H9 (cell line): Measurements from ENCODE around the gene TDO2. TPM values are rescaled to one million over a fixed set of nuclear protein-coding genes. Genes with fewer than 3 reads are reported as not detected.

Experiments used
- DNase-seq: peaks from one replicate; pipeline ENCODE4 v3.0.0-alpha.2; 2017
- H2AFZ ChIP-seq: one replicate; pipeline ENCODE4 v1.6.1; 2013; ENCODE audit warnings: mild to moderate bottlenecking, low read length, control low read depth, moderate library complexity
- H2AK5ac ChIP-seq: 2 replicates; pipeline ENCODE4 v1.6.1; 2013; ENCODE audit warnings: low read length, control low read depth, mixed read lengths; ENCODE audit not compliant: insufficient read length
- H2BK120ac ChIP-seq: one replicate; pipeline ENCODE4 v1.6.1; 2013; ENCODE audit warnings: low read depth, mild to moderate bottlenecking, low read length, control low read depth, inconsistent platforms; ENCODE audit not compliant: poor library complexity, severe bottlenecking
- H2BK12ac ChIP-seq: 2 replicates; pipeline ENCODE4 v1.6.1; 2013; ENCODE audit warnings: low read length, control low read depth, mixed read lengths, low read depth; ENCODE audit not compliant: insufficient read length
- H2BK15ac ChIP-seq: 2 replicates; pipeline ENCODE4 v1.6.1; 2013; ENCODE audit warnings: low read depth, low read length, control low read depth
- H2BK20ac ChIP-seq: one replicate; pipeline ENCODE4 v1.6.1; 2013; ENCODE audit warnings: low read depth, mild to moderate bottlenecking, low read length, control low read depth, inconsistent platforms; ENCODE audit not compliant: poor library complexity, severe bottlenecking
- H2BK5ac ChIP-seq: 2 replicates; pipeline ENCODE4 v1.6.1; 2013; ENCODE audit warnings: low read length, control low read depth, mixed read lengths; ENCODE audit not compliant: insufficient read length
- H3K14ac ChIP-seq: 2 replicates; pipeline ENCODE4 v1.6.1; 2013; ENCODE audit warnings: low read length, control low read depth; ENCODE audit not compliant: insufficient read depth
- H3K18ac ChIP-seq: 2 replicates; pipeline ENCODE4 v1.6.1; 2013; ENCODE audit warnings: low read depth, mild to moderate bottlenecking, mixed read lengths, low read length, control low read depth; ENCODE audit not compliant: insufficient read length
- H3K23ac ChIP-seq: 2 replicates; pipeline ENCODE4 v1.6.1; 2013; ENCODE audit warnings: low read length, control low read depth, mixed read lengths, low read depth; ENCODE audit not compliant: insufficient read length
- H3K23me2 ChIP-seq: 2 replicates; pipeline ENCODE4 v1.6.1; 2013; ENCODE audit warnings: low read depth, mild to moderate bottlenecking, mixed read lengths, low read length, control low read depth; ENCODE audit not compliant: insufficient read length, poor library complexity, severe bottlenecking
- H3K27ac ChIP-seq: 2 replicates; pipeline ENCODE4 v1.5.1; 2013; ENCODE audit warnings: low read length, control low read depth, mixed read lengths, low read depth; ENCODE audit not compliant: insufficient read length
- H3K27me3 ChIP-seq: 2 replicates; pipeline ENCODE4 v1.6.1; 2013; ENCODE audit warnings: low read length, control low read depth, inconsistent platforms; ENCODE audit not compliant: insufficient read depth
- H3K4ac ChIP-seq: 2 replicates; pipeline ENCODE4 v1.6.1; 2013; ENCODE audit warnings: low read depth, mild to moderate bottlenecking, control low read depth, inconsistent platforms, low read length, moderate library complexity
- H3K4me1 ChIP-seq: 2 replicates; pipeline ENCODE4 v1.6.1; 2013; ENCODE audit warnings: low read length, control low read depth, inconsistent platforms; ENCODE audit not compliant: insufficient read depth
- H3K4me2 ChIP-seq: 2 replicates; pipeline ENCODE4 v1.6.1; 2013; ENCODE audit warnings: low read length, control low read depth, mixed read lengths; ENCODE audit not compliant: insufficient read length, insufficient read depth
- H3K56ac ChIP-seq: 2 replicates; pipeline ENCODE4 v1.6.1; 2013; ENCODE audit warnings: low read depth, mild to moderate bottlenecking, mixed read lengths, low read length, control low read depth; ENCODE audit not compliant: insufficient read length
- H3K79me1 ChIP-seq: 2 replicates; pipeline ENCODE4 v1.6.1; 2013; ENCODE audit warnings: low read depth, mild to moderate bottlenecking, moderate library complexity, low read length, control low read depth, inconsistent platforms; ENCODE audit not compliant: insufficient read depth, poor library complexity, severe bottlenecking
- H3K79me2 ChIP-seq: 2 replicates; pipeline ENCODE4 v1.6.1; 2013; ENCODE audit warnings: low read length, control low read depth, inconsistent platforms; ENCODE audit not compliant: insufficient read depth
- H3K9ac ChIP-seq: 2 replicates; pipeline ENCODE4 v1.6.1; 2013; ENCODE audit warnings: low read length, control low read depth, mixed read lengths; ENCODE audit not compliant: insufficient read length; ENCODE audit errors: extremely low read depth
- H3K9me3 ChIP-seq: one replicate; pipeline ENCODE4 v1.6.1; 2013; ENCODE audit warnings: low read depth, low read length, inconsistent platforms; ENCODE audit not compliant: control insufficient read depth
- H3T11ph ChIP-seq: one replicate; pipeline ENCODE4 v1.6.1; 2013; ENCODE audit warnings: mild to moderate bottlenecking, low read length, control low read depth, inconsistent platforms
- H4K20me1 ChIP-seq: one replicate; pipeline ENCODE4 v1.6.1; 2013; ENCODE audit not compliant: control insufficient read depth, insufficient read length, insufficient read depth
- H4K5ac ChIP-seq: 2 replicates; pipeline ENCODE4 v1.6.1; 2013; ENCODE audit warnings: low read depth, mild to moderate bottlenecking, mixed read lengths, low read length, control low read depth; ENCODE audit not compliant: insufficient read length
- H4K8ac ChIP-seq: replicated peaks from 2 replicates; pipeline ENCODE4 v1.6.1; 2013; ENCODE audit warnings: low read length, control low read depth, mixed read lengths, low read depth; ENCODE audit not compliant: insufficient read length
- H4K91ac ChIP-seq: 2 replicates; pipeline ENCODE4 v1.6.1; 2013; ENCODE audit warnings: low read depth, mild to moderate bottlenecking, moderate library complexity, mixed read lengths, low read length, control low read depth; ENCODE audit not compliant: insufficient read length
- H3K27ac Mint-ChIP-seq, 3 experiments: 2 replicates in 2 of 3; 3 replicates in 1 of 3; pipeline ENCODE4 v1.8.0; 2020 to 2021; ENCODE audit warnings: mixed read lengths in 3 of 3, mild to moderate bottlenecking in 1 of 3, moderate library complexity in 1 of 3
- H3K27me3 Mint-ChIP-seq: 2 replicates; pipeline ENCODE4 v1.8.0; 2021; ENCODE audit warnings: low read depth, mild to moderate bottlenecking, moderate library complexity, mixed read lengths
- H3K36me3 Mint-ChIP-seq, 3 experiments: 2 replicates in 2 of 3; 3 replicates in 1 of 3; pipeline ENCODE4 v1.8.0; 2020 to 2021; ENCODE audit warnings: low read depth in 3 of 3, mixed read lengths in 3 of 3; ENCODE audit not compliant: insufficient read depth in 1 of 3
- H3K4me1 Mint-ChIP-seq, 2 experiments: 2 replicates each; pipeline ENCODE4 v1.8.0; 2020; ENCODE audit warnings: mixed read lengths in 2 of 2
- H3K4me3 Mint-ChIP-seq, 2 experiments: 2 replicates in 1 of 2; 3 replicates in 1 of 2; pipeline ENCODE4 v1.8.0; 2020 to 2021; ENCODE audit warnings: mild to moderate bottlenecking in 2 of 2, mixed read lengths in 2 of 2, moderate library complexity in 1 of 2
- H3K9me3 Mint-ChIP-seq, 2 experiments: 2 replicates in 1 of 2; 3 replicates in 1 of 2; pipeline ENCODE4 v1.8.0; 2020; ENCODE audit warnings: mild to moderate bottlenecking in 2 of 2, mixed read lengths in 2 of 2, moderate library complexity in 1 of 2
- WGBS: extraction: QIAGEN DNeasy Blood & Tissue Kit; methylation state at CpG from one replicate; pipeline ENCODE4 v1.1.7; 2013; ENCODE audit warnings: missing lambda C conversion rate, low lambda C conversion rate, mixed read lengths; ENCODE audit not compliant: insufficient read length; ENCODE audit errors: extremely low coverage; 5-methylcytosine and 5-hydroxymethylcytosine counted together
- total RNA-seq: library from RNA; stranded (reverse); gene quantifications from 2 replicates; pipeline ENCODE4 v1.2.1, GENCODE V29; 2021
- TF ChIP-seq, protein P1 (sequence below): fragments of 200-600 bp; sonication (generic); conservative IDR thresholded peaks from 3 replicates; pipeline ENCODE4 v1.8.0; 2021; ENCODE audit warnings: antibody characterized with exemption, mild to moderate bottlenecking

TDO2 gene
- total RNA-seq, 1 experiment from 2014 or later = not detected

DNA sequence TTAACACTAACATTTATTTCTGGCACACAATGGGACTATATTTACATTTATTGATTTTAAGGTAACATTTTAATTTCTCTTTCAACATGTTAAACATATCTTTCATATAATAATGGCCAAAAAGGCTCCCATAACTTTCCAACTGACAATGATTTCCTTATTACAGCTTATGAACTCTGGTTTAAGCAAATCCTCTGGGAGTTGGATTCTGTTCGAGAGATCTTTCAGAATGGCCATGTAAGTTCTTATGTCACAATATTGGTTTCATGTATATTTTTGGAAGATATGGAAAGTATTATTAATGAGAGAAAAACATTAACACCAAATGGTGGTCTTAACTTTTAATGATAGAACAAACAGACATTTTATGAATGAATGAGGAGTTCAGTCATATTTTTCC lies 4.1 kb downstream of the TDO2 start:
- no peak overlapping the region for H3K27ac ChIP-seq
- H4K91ac ChIP-seq = no peak overlapping the region
- H3T11ph ChIP-seq = no peak overlapping the region
- peaks cover 5 to 11% of the 10 kb centered on the region in 2 experiments; a peak in 3 of 4 replicates for H3K4me1 Mint-ChIP-seq
- H3K14ac ChIP-seq = no peak overlapping the region
- WGBS = no CpG with 5 or more reads among the region's 1 CpG
- H2BK20ac ChIP-seq = no peak overlapping the region
- TF ChIP-seq, protein P1, sequence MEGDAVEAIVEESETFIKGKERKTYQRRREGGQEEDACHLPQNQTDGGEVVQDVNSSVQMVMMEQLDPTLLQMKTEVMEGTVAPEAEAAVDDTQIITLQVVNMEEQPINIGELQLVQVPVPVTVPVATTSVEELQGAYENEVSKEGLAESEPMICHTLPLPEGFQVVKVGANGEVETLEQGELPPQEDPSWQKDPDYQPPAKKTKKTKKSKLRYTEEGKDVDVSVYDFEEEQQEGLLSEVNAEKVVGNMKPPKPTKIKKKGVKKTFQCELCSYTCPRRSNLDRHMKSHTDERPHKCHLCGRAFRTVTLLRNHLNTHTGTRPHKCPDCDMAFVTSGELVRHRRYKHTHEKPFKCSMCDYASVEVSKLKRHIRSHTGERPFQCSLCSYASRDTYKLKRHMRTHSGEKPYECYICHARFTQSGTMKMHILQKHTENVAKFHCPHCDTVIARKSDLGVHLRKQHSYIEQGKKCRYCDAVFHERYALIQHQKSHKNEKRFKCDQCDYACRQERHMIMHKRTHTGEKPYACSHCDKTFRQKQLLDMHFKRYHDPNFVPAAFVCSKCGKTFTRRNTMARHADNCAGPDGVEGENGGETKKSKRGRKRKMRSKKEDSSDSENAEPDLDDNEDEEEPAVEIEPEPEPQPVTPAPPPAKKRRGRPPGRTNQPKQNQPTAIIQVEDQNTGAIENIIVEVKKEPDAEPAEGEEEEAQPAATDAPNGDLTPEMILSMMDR = no peak
- H2BK12ac ChIP-seq = no peak overlapping the region
- H2BK120ac ChIP-seq = no peak overlapping the region
- no peak overlapping the region for H3K56ac ChIP-seq
- H3K79me2 ChIP-seq = no peaks in the 10 kb centered on the region
- H3K27me3 Mint-ChIP-seq = no peaks in the 10 kb centered on the region
- H3K23me2 ChIP-seq = no peaks in the 10 kb centered on the region
- H3K4me1 ChIP-seq = no peaks in the 10 kb centered on the region
- no peaks in the 10 kb centered on the region for H3K27me3 ChIP-seq
- H2BK5ac ChIP-seq = no peak overlapping the region
- DNase-seq = no peak
- H3K23ac ChIP-seq = no peak overlapping the region
- H2BK15ac ChIP-seq = no peak overlapping the region
- no peaks in the 10 kb centered on the region for H3K36me3 Mint-ChIP-seq
- no peak overlapping the region for H3K4me3 Mint-ChIP-seq
- no peak overlapping the region for H3K9ac ChIP-seq
- no peak overlapping the region for H3K4me2 ChIP-seq
- no peak overlapping the region for H4K5ac ChIP-seq
- H2AK5ac ChIP-seq = no peak overlapping the region
- H3K27ac Mint-ChIP-seq = no peak overlapping the region
- H4K20me1 ChIP-seq = no peaks in the 10 kb centered on the region
- no peak overlapping the region for H4K8ac ChIP-seq
- no peak overlapping the region for H2AFZ ChIP-seq
- H3K4ac ChIP-seq = no peak overlapping the region
- no peak overlapping the region for H3K18ac ChIP-seq
- H3K79me1 ChIP-seq = no peaks in the 10 kb centered on the region
- no peaks in the 10 kb centered on the region for H3K9me3 ChIP-seq
- H3K9me3 Mint-ChIP-seq = no peaks in the 10 kb centered on the region
